ENCODE results near the gene LHX2.

GRCh38 chr9:123965801-123966686 is 45.5 kb upstream of the LHX2 start:
- TF ChIP-seq EZH2 (IDR thresholded peaks at IDR 0.05; ENCODE audit: borderline replicate concordance, low read depth, low read length, poor library complexity, severe bottlenecking): no peak
- TF ChIP-seq, protein P1, sequence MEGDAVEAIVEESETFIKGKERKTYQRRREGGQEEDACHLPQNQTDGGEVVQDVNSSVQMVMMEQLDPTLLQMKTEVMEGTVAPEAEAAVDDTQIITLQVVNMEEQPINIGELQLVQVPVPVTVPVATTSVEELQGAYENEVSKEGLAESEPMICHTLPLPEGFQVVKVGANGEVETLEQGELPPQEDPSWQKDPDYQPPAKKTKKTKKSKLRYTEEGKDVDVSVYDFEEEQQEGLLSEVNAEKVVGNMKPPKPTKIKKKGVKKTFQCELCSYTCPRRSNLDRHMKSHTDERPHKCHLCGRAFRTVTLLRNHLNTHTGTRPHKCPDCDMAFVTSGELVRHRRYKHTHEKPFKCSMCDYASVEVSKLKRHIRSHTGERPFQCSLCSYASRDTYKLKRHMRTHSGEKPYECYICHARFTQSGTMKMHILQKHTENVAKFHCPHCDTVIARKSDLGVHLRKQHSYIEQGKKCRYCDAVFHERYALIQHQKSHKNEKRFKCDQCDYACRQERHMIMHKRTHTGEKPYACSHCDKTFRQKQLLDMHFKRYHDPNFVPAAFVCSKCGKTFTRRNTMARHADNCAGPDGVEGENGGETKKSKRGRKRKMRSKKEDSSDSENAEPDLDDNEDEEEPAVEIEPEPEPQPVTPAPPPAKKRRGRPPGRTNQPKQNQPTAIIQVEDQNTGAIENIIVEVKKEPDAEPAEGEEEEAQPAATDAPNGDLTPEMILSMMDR (conservative IDR thresholded peaks at IDR 0.05; ENCODE audit: low read depth, low read length): no peak
